GM12864 (cell line): ENCODE results near the gene SLC38A8.

ENCODE experiments used
- DNase-seq: peaks from one replicate; pipeline ENCODE4 v3.0.0-alpha.2; 2011; ENCODE audit warnings: low read depth
- H3K4me3 ChIP-seq: 2 replicates; pipeline ENCODE4 v1.5.1; 2011; ENCODE audit warnings: mild to moderate bottlenecking, low read depth, low read length, control low read depth
- TF ChIP-seq, protein P1 (sequence below): IDR thresholded peaks from 2 replicates; pipeline ENCODE4 v1.5.1; 2011; ENCODE audit warnings: low read depth, mild to moderate bottlenecking, moderate library complexity, low read length, control low read depth, inconsistent platforms; ENCODE audit errors: missing control alignments

SLC38A8 gene

DNA sequence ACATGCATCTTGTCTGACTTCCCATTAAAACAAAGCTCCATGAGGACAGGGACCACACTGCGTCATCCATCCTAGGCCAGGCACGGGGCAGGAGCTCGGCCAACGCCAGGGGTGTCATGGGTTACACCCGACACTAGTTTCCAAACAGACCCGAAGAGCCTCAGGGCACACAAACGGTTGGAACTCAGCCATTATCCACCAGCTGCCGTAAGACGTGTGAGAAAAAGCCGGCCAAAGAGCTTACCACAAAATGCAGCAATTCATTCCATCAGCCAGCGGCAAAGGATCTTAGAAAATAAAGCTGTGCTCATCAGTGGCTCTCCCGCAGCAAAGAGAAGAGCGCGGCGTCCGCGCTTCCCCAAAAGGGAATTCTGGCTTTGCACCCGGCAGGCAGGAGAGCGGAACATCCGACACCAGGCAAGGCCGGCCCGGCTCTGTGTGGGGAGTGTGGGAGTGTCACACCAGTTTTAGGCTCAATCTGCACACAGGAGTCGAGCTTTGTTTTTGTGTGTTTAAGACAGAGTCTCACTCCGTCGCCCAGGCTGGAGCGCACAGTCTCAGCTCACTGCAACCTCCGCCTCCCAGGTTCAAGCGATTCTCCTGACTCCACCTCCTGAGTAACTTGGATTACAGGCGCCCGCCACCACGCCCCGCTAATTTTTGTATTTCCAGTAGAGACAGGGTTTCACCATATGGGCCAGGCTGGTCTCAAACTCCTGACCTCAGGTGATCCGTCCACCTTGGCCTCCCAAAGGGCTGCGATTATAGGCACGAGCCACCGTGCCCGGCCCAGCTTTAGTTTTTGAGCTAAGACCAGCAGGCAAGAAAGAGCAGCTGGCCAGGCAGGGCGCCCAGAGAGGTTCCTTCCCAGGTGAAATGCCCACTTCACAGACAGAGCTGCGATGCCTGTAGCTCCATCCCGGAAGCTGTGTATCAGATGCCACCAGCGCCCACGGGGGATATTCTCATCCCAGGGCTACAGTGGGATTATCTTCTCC is 1.5 kb downstream of the SLC38A8 start:
- no peak for DNase-seq

DNA sequence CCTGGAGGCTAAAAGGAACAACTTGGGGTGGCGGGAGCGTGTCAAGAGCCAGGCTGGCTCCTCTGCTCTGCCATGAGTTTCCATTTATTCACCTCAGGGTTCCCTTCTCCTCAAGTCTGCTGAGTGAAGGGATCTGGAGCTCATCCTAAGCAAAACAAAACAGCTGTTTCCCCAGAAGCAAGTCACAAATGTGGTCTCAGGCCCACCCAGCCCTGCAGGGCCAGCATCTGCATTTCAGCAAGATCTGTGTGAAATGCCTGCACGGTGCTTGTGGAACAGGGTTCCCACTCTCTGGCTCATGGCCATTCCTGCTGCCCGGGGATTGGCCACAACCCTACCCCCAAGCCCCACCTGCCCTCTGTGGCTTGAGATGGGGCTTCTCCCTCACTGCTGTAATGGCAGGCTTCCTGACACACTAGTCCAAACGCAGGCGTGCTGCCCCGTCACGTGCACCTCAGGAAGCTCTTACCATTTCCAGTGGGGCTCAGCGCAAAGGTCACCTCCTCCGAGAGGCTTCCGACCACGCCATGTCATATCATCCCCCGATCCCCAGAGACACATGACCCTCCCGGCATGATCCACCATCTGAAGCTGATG is 2.3 kb downstream of the SLC38A8 start:
- DNase-seq: no peak
- TF ChIP-seq, protein P1, sequence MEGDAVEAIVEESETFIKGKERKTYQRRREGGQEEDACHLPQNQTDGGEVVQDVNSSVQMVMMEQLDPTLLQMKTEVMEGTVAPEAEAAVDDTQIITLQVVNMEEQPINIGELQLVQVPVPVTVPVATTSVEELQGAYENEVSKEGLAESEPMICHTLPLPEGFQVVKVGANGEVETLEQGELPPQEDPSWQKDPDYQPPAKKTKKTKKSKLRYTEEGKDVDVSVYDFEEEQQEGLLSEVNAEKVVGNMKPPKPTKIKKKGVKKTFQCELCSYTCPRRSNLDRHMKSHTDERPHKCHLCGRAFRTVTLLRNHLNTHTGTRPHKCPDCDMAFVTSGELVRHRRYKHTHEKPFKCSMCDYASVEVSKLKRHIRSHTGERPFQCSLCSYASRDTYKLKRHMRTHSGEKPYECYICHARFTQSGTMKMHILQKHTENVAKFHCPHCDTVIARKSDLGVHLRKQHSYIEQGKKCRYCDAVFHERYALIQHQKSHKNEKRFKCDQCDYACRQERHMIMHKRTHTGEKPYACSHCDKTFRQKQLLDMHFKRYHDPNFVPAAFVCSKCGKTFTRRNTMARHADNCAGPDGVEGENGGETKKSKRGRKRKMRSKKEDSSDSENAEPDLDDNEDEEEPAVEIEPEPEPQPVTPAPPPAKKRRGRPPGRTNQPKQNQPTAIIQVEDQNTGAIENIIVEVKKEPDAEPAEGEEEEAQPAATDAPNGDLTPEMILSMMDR: no peak

More for the DNA sequence above, 1.5 kb downstream of the SLC38A8 start:
- TF ChIP-seq, protein P1: no peak
- no peak overlapping the region for H3K4me3 ChIP-seq

DNA sequence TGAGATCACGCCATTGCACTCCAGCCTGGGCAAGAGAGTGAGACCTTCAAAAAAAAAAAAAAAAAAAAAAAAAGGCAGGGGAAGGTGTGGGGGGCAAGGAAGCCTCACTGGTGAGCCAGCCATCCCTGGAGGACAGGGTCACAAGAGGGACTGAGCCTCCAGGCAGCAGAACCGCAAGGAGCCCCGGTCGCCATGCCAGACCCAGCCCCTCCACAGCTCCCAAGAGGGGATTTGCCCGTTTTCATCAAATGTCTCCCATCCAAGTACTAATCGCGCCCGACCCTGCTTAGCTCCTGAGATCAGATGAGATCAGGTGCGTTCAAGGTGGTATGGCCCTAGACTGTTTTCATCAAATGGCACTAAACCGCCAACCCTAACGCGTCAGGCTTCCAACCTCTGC is 2.9 kb downstream of the SLC38A8 start:
- DNase-seq: no peak
- TF ChIP-seq, protein P1: no peak
- no peak overlapping the region for H3K4me3 ChIP-seq

More for the DNA sequence above, 2.3 kb downstream of the SLC38A8 start:
- no peak overlapping the region for H3K4me3 ChIP-seq

DNA sequence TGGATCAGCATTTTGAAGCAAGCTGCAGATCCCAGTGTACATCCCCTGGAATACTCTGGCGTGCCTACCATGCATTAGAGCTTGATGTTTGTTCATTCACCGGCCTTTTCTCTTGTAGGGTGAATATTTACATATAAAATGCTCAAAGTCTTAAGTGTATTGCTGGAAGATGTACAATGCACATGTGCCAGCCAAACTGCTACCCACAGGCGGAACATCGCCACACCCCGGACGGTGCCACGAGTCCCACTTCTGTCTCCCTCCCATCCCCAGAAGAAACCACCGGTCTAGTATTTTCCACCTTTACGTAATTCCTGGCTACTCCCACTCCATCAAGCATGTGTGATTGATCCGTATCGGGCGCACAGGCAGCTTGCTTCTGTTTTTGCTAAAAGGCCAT is 4.1 kb downstream of the SLC38A8 start:
- no peak overlapping the region for H3K4me3 ChIP-seq
- DNase-seq: no peak
- TF ChIP-seq, protein P1: no peak

DNA sequence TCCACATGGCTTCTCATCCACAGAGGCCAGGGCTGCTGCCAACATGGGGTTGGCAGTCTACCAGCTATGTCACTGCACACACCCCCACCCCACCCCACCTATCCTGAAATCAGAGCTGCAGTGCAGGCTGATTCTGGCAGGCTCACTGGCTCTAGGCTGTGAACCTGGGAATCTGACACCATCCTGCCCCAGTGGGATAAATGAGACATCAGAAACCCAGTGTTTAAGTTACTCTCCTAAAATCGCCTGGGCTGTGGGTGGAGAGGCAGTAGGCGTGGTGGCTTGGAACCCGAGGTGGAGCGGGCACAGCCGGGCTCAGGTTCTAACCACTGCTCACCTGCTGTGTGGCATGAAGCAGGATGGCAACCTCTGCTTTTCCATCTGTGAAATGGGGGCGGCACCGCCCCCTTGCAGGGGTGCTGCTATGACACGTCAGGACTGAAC is 5.6 kb downstream of the SLC38A8 start:
- TF ChIP-seq, protein P1: no peak
- no peak overlapping the region for H3K4me3 ChIP-seq
- DNase-seq: no peak

DNA sequence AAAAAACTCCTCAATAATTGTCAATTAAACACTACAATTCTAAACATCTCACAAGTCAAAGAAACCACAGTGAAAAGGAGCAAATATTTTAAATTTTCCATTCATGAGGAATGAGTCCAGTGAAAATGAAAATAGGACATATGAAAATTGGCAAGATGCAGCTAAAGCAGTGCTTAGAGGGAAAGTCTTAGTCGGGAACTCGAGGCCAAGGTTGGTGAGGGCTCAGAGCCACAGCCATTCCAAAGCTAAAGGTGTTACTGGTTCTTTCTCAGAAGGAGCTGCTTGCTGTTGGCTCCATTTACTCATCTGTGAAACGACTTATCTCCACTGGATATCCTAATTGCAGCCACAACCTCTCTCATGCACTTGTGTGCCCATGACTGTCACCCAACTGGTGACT is 6.5 kb downstream of the SLC38A8 start:
- DNase-seq: no peak
- no peak overlapping the region for H3K4me3 ChIP-seq
- TF ChIP-seq, protein P1: no peak

DNA sequence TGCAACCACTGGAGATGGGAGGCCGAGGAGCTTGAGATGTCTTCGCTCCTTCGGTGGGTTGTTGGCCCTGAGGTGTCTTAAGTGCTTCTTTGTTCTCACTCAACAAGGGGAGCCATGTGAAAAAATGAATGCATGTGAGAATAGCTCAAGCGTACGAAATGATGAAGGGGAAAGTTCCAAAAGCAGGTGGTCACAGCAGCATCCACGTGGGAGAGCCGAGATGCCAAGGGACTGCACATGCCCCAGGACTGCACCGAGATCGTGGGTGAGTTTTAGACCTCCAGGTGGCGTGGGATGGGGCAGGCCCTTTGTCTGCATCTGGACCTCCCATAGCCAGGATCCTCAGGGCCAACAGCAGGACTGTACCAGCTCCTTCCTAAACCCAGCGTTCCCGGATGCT is 8.1 kb downstream of the SLC38A8 start:
- H3K4me3 ChIP-seq: no peak overlapping the region
- no peak for DNase-seq
- TF ChIP-seq, protein P1: no peak
